Colonic mucosa (tissue), 4 donors: ENCODE measurements around the gene DIP2C. TPM values are rescaled to one million over a fixed set of nuclear protein-coding genes. Genes with fewer than 3 reads are reported as not detected.

Experiments used
- DNase-seq: peaks from one replicate; pipeline ENCODE4 v3.0.0-alpha.2; 2020
- H3K27ac ChIP-seq: fragments of 200-600 bp; one replicate; pipeline ENCODE4 v1.8.0; 2021
- H3K27me3 ChIP-seq: fragments of 200-600 bp; one replicate; pipeline ENCODE4 v1.8.0; 2021
- H3K36me3 ChIP-seq: fragments of 200-600 bp; one replicate; pipeline ENCODE4 v1.8.0; 2021
- H3K4me1 ChIP-seq: fragments of 200-600 bp; one replicate; pipeline ENCODE4 v1.8.0; 2021; ENCODE audit warnings: mild to moderate bottlenecking
- H3K4me3 ChIP-seq: fragments of 200-600 bp; one replicate; pipeline ENCODE4 v1.8.0; 2021
- H3K9ac ChIP-seq, 2 donors: one replicate each; pipeline ENCODE4 v1.7.0; 2013; ENCODE audit warnings: control low read depth in 2 of 2, low read depth in 2 of 2, low read length in 2 of 2
- H3K9me3 ChIP-seq: fragments of 200-600 bp; one replicate; pipeline ENCODE4 v1.8.0; 2021
- CTCF ChIP-seq: fragments of 200-600 bp; IDR thresholded peaks from one replicate; pipeline ENCODE4 v1.8.0; 2022; ENCODE audit warnings: antibody characterized with exemption, mild to moderate bottlenecking
- intact Hi-C: fragments of 100-400 bp; cut with DNase I; formaldehyde crosslinking; loops from one replicate; pipeline ENCODE4 v1.14.1; 2022
- total RNA-seq, 2 donors: library from RNA; stranded (reverse); fragmentation: NEBNext Ultra II Directional in 1 of 2; extraction: Animal tissue kit (Norgen Biotek cat#: 25700) in 1 of 2; gene quantifications; one replicate each; pipeline ENCODE4 v1.2.1, GENCODE V29; 2021
- donor health status: healthy.
- donor health status: DM: no; HTN: no; CAD: no.
- donor health status: DM: no; HTN: no; CAD: no.

The DIP2C gene
- total RNA-seq, 2 donors from 2014 or later, result 7.6 to 11.2 TPM

GRCh38 chr10:728603-729002, 39.1 kb upstream of the DIP2C start:
- H3K27me3 ChIP-seq, result no peaks in the 10 kb centered on the region
- intact Hi-C loops, result no loop called here
- H3K9ac ChIP-seq, result no peak overlapping the region
- H3K4me1 ChIP-seq, result no peaks in the 10 kb centered on the region
- no peak for DNase-seq
- H3K9me3 ChIP-seq, result no peaks in the 10 kb centered on the region
- H3K4me3 ChIP-seq, result no peak overlapping the region
- TF ChIP-seq CTCF, result no peak
- no peak overlapping the region for H3K27ac ChIP-seq
- no peaks in the 10 kb centered on the region for H3K36me3 ChIP-seq

GRCh38 chr10:727162-727790, 37.8 kb upstream of the DIP2C start:
- Histone ChIP-seq H3K9ac (no peak overlapping the region), H3K4me1 (no peaks in the 10 kb centered on the region), H3K9me3 (no peaks in the 10 kb centered on the region), H3K27ac (no peak overlapping the region), H3K4me3 (no peak overlapping the region), H3K36me3 (no peaks in the 10 kb centered on the region), H3K27me3 (no peaks in the 10 kb centered on the region)
- DNase-seq, result no peak
- intact Hi-C loops, result no loop called here
- no peak for TF ChIP-seq CTCF

- Histone ChIP-seq H3K27me3 (no peaks in the 10 kb centered on the region), H3K4me3 (no peak overlapping the region), H3K36me3 (no peaks in the 10 kb centered on the region), H3K4me1 (no peaks in the 10 kb centered on the region), H3K9me3 (no peaks in the 10 kb centered on the region), H3K9ac (no peak overlapping the region), H3K27ac (no peak overlapping the region)
- intact Hi-C loops, result no loop called here
- no peak for TF ChIP-seq CTCF
- DNase-seq, result no peak
Measured at GRCh38 chr10:725786-726185, 36.3 kb upstream of the DIP2C start.

- H3K27me3 ChIP-seq, result no peaks in the 10 kb centered on the region
- H3K4me1 ChIP-seq, result no peaks in the 10 kb centered on the region
- intact Hi-C loops, result no loop called here
- H3K4me3 ChIP-seq, result no peak overlapping the region
- H3K36me3 ChIP-seq, result no peaks in the 10 kb centered on the region
- no peaks in the 10 kb centered on the region for H3K9me3 ChIP-seq
- no peak for DNase-seq
- H3K9ac ChIP-seq, result no peak overlapping the region
- H3K27ac ChIP-seq, result no peak overlapping the region
- no peak for TF ChIP-seq CTCF
Measured at GRCh38 chr10:725302-725701, 35.8 kb upstream of the DIP2C start.

GRCh38 chr10:723973-724372, 34.5 kb upstream of the DIP2C start:
- TF ChIP-seq CTCF, result no peak
- intact Hi-C loops, result no loop called here
- no peaks in the 10 kb centered on the region for H3K36me3 ChIP-seq
- no peaks in the 10 kb centered on the region for H3K27me3 ChIP-seq
- no peak overlapping the region for H3K27ac ChIP-seq
- H3K4me1 ChIP-seq, result no peaks in the 10 kb centered on the region
- no peak overlapping the region for H3K9ac ChIP-seq
- DNase-seq, result no peak
- H3K9me3 ChIP-seq, result no peaks in the 10 kb centered on the region
- no peak overlapping the region for H3K4me3 ChIP-seq
